ENCODE measurements around the gene NLRP6. TPM values are rescaled to one million over a fixed set of nuclear protein-coding genes. Genes with fewer than 3 reads are reported as not detected.

The NLRP6 gene
- total RNA-seq, 2 experiments from 2014 or later: 0.25 to 0.65 TPM

GRCh38 chr11:326842-327580, 48.8 kb downstream of the NLRP6 start:
- Histone ChIP-seq H3K4me3 (ENCODE audit: low read depth, low read length, poor library complexity, severe bottlenecking) (peak overlapping the region; percentile 44), H3K36me3 (ENCODE audit: insufficient read depth, low read length) (no peaks in the 10 kb centered on the region), H3K9me3 (ENCODE audit: low read length) (no peaks in the 10 kb centered on the region), H3K4me1 (ENCODE audit: insufficient read depth, low read length, poor library complexity, severe bottlenecking) (peaks cover 61% of the 10 kb centered on the region), H3K4me2 (ENCODE audit: low read length) (peak overlapping the region; percentile 76), H2AFZ (ENCODE audit: low read length) (peak overlapping the region; percentile 53; the same call in 1 of the 2 replicates), H3K9me2 (ENCODE audit: insufficient read depth, low read length) (no peaks in the 10 kb centered on the region), H3K27ac (ENCODE audit: low read depth, low read length, poor library complexity, severe bottlenecking) (peak overlapping the region; percentile 75), H4K20me1 (ENCODE audit: insufficient read depth, low read length) (no peaks in the 10 kb centered on the region), H3K79me2 (ENCODE audit: insufficient read depth, low read depth, low read length) (no peaks in the 10 kb centered on the region)
- intact Hi-C loops (cut with micrococcal nuclease; ENCODE audit: unreplicated experiment): no loop called here
- POLR2A ChIA-PET: interaction anchor here (0.6 to 5.5 kb wide), 4 partner anchors 12 to 28 kb away, joined by 3 to 63 read pairs (median 12); no protein-coding TSS in a partner anchor
- TF ChIP-seq EZH2phosphoT487 (IDR thresholded peaks at IDR 0.05; ENCODE audit: borderline replicate concordance, low read depth, low read length) (no peak), CTCF (conservative IDR thresholded peaks at IDR 0.05; ENCODE audit: low read length) (no peak; the same call in 1 of the 2 replicates)
- no TSS peak for BruUV-seq (replicated peaks)
- CTCF ChIA-PET (ENCODE audit: unreplicated experiment): interaction anchor here (1.4 kb wide), 1 partner anchor 28 kb away, joined by 4 read pairs; no protein-coding TSS in a partner anchor
- DNase-seq (ENCODE audit: low spot score): peak; percentile 81

GRCh38 chr11:327581-327923, 49.3 kb downstream of the NLRP6 start:
- no peak for DNase-seq (ENCODE audit: low spot score)
- Histone ChIP-seq H4K20me1 (ENCODE audit: insufficient read depth, low read length) (no peaks in the 10 kb centered on the region), H3K4me1 (ENCODE audit: insufficient read depth, low read length, poor library complexity, severe bottlenecking) (peaks cover 66% of the 10 kb centered on the region), H3K36me3 (ENCODE audit: insufficient read depth, low read length) (0 out of 2 replicates have a peak, but pooled peaks cover 2% of the 10 kb centered on the region), H3K9me3 (ENCODE audit: low read length) (peaks cover 3% of the 10 kb centered on the region), H3K4me3 (ENCODE audit: low read depth, low read length, poor library complexity, severe bottlenecking) (peak overlapping the region; percentile 44), H2AFZ (ENCODE audit: low read length) (peak overlapping the region; percentile 53; the same call in 1 of the 2 replicates), H3K27ac (ENCODE audit: low read depth, low read length, poor library complexity, severe bottlenecking) (peak overlapping the region; percentile 75), H3K9me2 (ENCODE audit: insufficient read depth, low read length) (no peaks in the 10 kb centered on the region), H3K4me2 (ENCODE audit: low read length) (peak overlapping the region; percentile 76), H3K79me2 (ENCODE audit: insufficient read depth, low read depth, low read length) (no peaks in the 10 kb centered on the region)
- TF ChIP-seq EZH2phosphoT487 (IDR thresholded peaks at IDR 0.05; ENCODE audit: borderline replicate concordance, low read depth, low read length) (no peak), CTCF (conservative IDR thresholded peaks at IDR 0.05; ENCODE audit: low read length) (no peak)
- intact Hi-C loops (cut with micrococcal nuclease; ENCODE audit: unreplicated experiment): no loop called here
- POLR2A ChIA-PET: interaction anchor here (0.6 to 5.5 kb wide), 4 partner anchors 12 to 28 kb away, joined by 3 to 63 read pairs (median 12); no protein-coding TSS in a partner anchor
- no TSS peak for BruUV-seq (replicated peaks)
- CTCF ChIA-PET (ENCODE audit: unreplicated experiment): interaction anchor here (1.4 kb wide), 1 partner anchor 28 kb away, joined by 4 read pairs; no protein-coding TSS in a partner anchor

Data from OCI-LY7 (cell line).